C4-2B (cell line): ENCODE measurements around the gene CTNNA3.

Experiments used
- CTCF ChIP-seq: fragments of 450-650 bp; conservative IDR thresholded peaks from 2 replicates; pipeline ENCODE4 v1.5.1; 2017; ENCODE audit warnings: mild to moderate bottlenecking
- ZFX ChIP-seq: fragments of 450-650 bp; IDR thresholded peaks from 2 replicates; pipeline ENCODE4 v1.6.1; 2017

DNA sequence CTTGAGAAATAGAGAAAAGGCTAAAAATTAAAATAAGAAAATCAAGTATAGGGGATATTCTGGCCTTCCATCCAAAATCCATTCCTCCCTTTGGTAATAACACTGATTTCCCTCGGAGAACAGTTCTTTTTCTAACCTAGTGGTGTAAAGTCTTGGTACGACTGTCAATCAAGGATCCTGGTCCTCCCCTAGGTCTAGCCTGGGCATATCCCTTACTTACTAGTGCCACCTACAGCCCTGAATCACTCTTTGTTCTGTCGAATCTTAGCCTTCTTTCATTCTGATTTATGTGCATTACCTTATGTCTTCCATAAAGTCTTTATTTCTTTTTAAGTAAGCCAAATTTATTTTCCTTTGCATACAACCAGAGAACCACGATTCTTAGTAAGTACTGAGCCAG is 1068.8 kb downstream of the CTNNA3 start:
- TF ChIP-seq CTCF (peak; percentile 61), ZFX (no peak)
